Nephron progenitor cell (in vitro differentiated cells): ENCODE results near the gene C1QTNF12.

Source experiments
- DNase-seq: peaks from one replicate; pipeline ENCODE4 v3.0.0; 2021
- H3K27ac Mint-ChIP-seq: 2 replicates; pipeline ENCODE4 v1.8.0; 2021; ENCODE audit warnings: mild to moderate bottlenecking, moderate library complexity, mixed read lengths
- H3K27me3 Mint-ChIP-seq: 2 replicates; pipeline ENCODE4 v1.8.0; 2021; ENCODE audit warnings: mild to moderate bottlenecking, low read depth, mixed read lengths; ENCODE audit not compliant: poor library complexity
- H3K36me3 Mint-ChIP-seq: 2 replicates; pipeline ENCODE4 v1.8.0; 2021; ENCODE audit warnings: low read depth, mixed read lengths
- H3K4me1 Mint-ChIP-seq: 2 replicates; pipeline ENCODE4 v1.8.0; 2021; ENCODE audit warnings: mixed read lengths
- H3K4me3 Mint-ChIP-seq: 2 replicates; pipeline ENCODE4 v1.8.0; 2021; ENCODE audit warnings: mild to moderate bottlenecking, moderate library complexity, mixed read lengths
- H3K9me3 Mint-ChIP-seq: 2 replicates; pipeline ENCODE4 v1.8.0; 2021; ENCODE audit warnings: mild to moderate bottlenecking, moderate library complexity, mixed read lengths
- TF ChIP-seq, protein P1 (sequence below): fragments of 200-600 bp; sonication (generic); IDR thresholded peaks from 2 replicates; pipeline ENCODE4 v1.5.0; 2021; ENCODE audit warnings: antibody characterized with exemption

Gene C1QTNF12

DNA sequence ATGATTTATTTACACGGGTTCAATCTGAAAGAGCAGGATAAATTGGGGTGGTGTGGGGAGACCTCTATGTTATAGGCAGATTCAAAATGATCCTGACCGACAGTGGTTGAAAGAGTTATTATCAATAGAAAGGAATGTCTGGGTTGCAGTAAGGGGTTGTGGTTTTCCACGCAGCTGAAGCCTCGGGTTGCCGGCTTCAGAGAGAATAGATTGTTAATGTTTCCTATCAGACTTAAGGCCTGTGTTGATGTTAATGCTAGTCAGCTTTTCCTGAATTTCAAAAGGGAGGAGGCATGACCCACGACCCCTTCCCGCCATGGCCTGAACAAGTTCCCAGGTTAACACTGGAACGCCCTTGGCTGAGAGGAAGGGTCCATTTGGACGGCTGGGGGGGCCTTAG, 29.3 kb upstream of the C1QTNF12 start:
- Mint-ChIP-seq H3K27me3 (no peaks in the 10 kb centered on the region), H3K9me3 (no peaks in the 10 kb centered on the region), H3K27ac (no peak overlapping the region), H3K4me3 (peak overlapping the region; percentile 15), H3K4me1 (peaks cover 37% of the 10 kb centered on the region), H3K36me3 (no peaks in the 10 kb centered on the region)
- DNase-seq, result no peak
- TF ChIP-seq, protein P1, sequence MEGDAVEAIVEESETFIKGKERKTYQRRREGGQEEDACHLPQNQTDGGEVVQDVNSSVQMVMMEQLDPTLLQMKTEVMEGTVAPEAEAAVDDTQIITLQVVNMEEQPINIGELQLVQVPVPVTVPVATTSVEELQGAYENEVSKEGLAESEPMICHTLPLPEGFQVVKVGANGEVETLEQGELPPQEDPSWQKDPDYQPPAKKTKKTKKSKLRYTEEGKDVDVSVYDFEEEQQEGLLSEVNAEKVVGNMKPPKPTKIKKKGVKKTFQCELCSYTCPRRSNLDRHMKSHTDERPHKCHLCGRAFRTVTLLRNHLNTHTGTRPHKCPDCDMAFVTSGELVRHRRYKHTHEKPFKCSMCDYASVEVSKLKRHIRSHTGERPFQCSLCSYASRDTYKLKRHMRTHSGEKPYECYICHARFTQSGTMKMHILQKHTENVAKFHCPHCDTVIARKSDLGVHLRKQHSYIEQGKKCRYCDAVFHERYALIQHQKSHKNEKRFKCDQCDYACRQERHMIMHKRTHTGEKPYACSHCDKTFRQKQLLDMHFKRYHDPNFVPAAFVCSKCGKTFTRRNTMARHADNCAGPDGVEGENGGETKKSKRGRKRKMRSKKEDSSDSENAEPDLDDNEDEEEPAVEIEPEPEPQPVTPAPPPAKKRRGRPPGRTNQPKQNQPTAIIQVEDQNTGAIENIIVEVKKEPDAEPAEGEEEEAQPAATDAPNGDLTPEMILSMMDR, result no peak

DNA sequence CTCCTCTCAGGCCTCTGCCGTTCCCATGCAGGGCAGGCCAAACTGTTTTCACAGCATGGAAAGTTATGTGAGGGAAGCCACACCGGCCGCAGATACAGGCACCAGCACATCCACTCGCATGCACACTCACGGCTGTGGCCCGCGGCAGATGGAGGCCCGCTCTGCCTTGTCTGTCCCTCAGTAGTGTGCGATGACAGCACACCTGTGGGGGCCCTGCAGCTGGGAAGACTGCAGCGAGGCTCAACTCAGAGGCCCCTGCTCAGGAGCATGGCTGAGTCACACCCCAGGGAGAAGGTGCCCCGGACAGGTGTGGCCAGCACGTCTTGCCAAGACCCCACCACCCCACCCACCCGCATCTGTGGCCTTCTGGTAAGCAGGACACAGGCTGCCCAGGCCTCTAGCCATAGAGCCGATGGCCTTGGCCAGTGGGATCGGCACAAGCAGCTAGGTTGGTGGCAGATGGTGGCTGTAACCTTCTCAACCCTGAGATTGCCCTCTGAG, 28.5 kb upstream of the C1QTNF12 start:
- H3K36me3 Mint-ChIP-seq, result peaks cover 7% of the 10 kb centered on the region
- no peak overlapping the region for H3K27ac Mint-ChIP-seq
- peak overlapping the region; percentile 80 for H3K4me3 Mint-ChIP-seq
- no peaks in the 10 kb centered on the region for H3K9me3 Mint-ChIP-seq
- H3K27me3 Mint-ChIP-seq, result peaks cover 3% of the 10 kb centered on the region
- TF ChIP-seq, protein P1, result no peak
- DNase-seq, result no peak
- peaks cover 45% of the 10 kb centered on the region for H3K4me1 Mint-ChIP-seq

DNA sequence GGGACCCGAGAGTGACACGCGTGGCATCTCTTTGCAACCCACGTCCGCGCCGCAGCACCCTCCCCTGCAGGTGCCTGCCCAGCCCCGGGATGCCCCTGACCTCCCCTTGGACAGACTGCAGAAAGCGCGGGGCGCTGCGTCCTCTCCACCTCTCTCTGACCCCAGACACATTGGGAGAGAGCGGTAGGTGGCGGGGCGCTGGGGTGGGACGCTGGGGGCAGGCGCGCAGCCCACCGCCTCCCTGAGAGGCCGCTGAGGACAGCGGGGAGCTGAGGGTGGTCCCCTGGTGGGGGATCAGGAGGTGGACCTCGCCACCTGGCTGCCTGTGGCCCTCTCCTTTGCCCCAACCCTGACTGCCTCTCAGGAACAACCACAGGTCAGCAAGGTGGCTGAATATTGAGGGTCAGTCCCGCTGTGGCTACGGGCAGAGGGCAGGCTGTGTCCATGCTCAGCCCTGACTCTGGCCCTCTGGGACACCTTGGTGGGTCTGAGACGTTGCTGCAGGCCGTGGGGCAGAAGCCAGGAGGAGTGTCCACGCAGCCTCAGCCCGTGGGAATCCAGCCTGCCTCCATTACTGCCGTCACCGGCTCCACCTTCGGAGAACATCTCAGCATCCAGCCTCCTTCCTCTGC, 27.9 kb upstream of the C1QTNF12 start:
- DNase-seq, result no peak
- H3K27me3 Mint-ChIP-seq, result peaks cover 3% of the 10 kb centered on the region
- H3K27ac Mint-ChIP-seq, result no peak overlapping the region
- H3K36me3 Mint-ChIP-seq, result peaks cover 10% of the 10 kb centered on the region
- H3K4me1 Mint-ChIP-seq, result peaks cover 49% of the 10 kb centered on the region
- peak overlapping the region; percentile 80 for H3K4me3 Mint-ChIP-seq
- no peaks in the 10 kb centered on the region for H3K9me3 Mint-ChIP-seq
- TF ChIP-seq, protein P1, result no peak

DNA sequence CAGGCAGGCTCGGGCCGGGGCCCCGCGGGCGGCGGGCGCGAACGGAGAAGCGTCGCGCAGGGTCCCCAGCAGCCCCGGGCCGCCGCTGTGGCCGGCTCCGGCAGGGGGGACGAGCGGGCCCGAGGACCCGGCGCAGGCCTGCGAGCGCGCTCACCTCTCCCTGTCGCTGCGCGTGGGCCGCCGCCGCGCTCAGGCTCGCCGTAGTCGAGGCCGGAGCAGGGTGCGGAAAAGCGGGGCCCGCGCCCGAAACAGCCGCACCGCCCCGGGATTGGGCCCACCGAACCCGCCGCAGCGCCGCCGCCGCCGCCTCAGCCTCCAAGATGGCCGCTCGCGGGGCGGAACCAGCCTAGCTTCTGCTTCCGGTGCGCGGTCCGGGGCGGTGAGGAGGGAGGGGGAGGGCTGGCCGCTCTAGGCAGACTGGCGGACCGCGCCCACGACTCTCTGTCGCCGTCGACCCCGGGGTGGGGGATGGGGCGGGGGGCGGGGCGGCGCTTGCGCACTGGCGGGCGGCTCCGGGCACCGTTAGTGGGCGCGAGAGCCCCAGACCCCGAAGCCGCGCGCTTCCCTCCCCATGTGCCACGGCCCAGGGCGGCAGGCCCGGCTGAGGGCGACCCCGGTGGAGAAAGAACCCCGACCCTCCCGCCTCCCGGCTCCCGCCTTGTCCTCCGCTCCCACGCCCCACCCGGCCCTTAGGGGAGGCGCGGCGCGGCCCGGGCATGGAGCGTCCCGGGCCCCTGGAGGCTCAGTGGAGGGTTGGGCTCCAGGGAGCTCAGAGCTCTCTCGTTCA, 27.2 kb upstream of the C1QTNF12 start, which contains the start of gene UBE2J2:
Gene UBE2J2 (minus strand): TSS at position 343 of the 787 bp plus-strand sequence. CDS start 5,862 bp downstream, outside the sequence.
- peaks cover 10% of the 10 kb centered on the region for H3K36me3 Mint-ChIP-seq
- H3K9me3 Mint-ChIP-seq, result no peaks in the 10 kb centered on the region
- H3K4me1 Mint-ChIP-seq, result peaks cover 49% of the 10 kb centered on the region
- TF ChIP-seq, protein P1, result no peak
- H3K27ac Mint-ChIP-seq, result no peak within 1 kb of the TSS
- H3K27me3 Mint-ChIP-seq, result peaks cover 3% of the 10 kb centered on the region
- peak within 1 kb of the TSS; percentile 88 for H3K4me3 Mint-ChIP-seq
- peak; percentile 95 for DNase-seq

DNA sequence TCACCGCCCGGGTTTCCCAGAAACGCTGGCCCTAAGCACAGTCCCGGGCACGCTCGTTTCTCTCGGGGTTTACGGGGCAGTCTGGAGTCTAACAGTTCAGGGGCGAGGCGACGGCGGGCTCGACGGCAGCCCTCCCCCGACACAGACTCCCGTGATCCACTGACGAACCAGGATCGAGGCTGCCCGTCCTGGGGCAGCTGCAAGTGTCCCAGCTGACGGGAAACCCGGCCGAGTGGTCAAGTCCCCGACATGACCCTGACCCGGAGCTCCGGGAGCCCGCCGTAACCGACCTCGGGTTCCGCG, 26.6 kb upstream of the C1QTNF12 start:
- no peaks in the 10 kb centered on the region for H3K9me3 Mint-ChIP-seq
- H3K27ac Mint-ChIP-seq, result no peak overlapping the region
- peaks cover 3% of the 10 kb centered on the region for H3K27me3 Mint-ChIP-seq
- TF ChIP-seq, protein P1, result no peak
- DNase-seq, result peak; percentile 38
- peaks cover 49% of the 10 kb centered on the region for H3K4me1 Mint-ChIP-seq
- H3K36me3 Mint-ChIP-seq, result peaks cover 11% of the 10 kb centered on the region
- peak overlapping the region; percentile 88 for H3K4me3 Mint-ChIP-seq
